Measurements from ENCODE around the gene CHMP1A. TPM values are rescaled to one million over a fixed set of nuclear protein-coding genes. Genes with fewer than 3 reads are reported as not detected.
A peak's percentile ranks its signal among the peaks of the same experiment; 100 is the strongest.
"Not testable (repeated sequence)": the region's sequence is repeated elsewhere in the genome, so short reads cannot be mapped to it uniquely, and the experiment has no call there.

The CHMP1A gene
- total RNA-seq, 1 experiment from 2014 or later = 132 TPM

DNA sequence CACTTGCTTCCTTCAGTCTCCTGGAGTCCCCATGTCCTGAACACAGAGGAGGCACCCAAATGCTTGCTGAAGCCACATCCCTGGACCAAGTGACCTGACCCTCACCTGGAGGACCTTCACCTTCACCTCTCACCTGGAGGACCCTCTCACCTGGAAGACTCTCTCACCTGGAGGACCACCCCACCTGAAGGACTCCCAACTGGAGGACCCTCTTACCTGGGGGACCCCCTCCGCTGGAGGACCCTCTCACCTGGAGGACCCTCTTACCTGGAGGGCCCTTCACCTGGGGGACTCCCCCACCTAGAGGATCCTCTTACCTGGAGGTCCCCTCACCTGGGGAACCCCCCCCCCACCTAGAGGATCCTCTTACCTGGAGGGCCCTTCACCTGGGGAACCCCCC, 28.4 kb upstream of the CHMP1A start:
- no TSS peak for BruUV-seq (replicated peaks)
- peaks cover 10% of the 10 kb centered on the region for H3K4me1 Mint-ChIP-seq (ENCODE audit: low read depth, unreplicated experiment)

DNA sequence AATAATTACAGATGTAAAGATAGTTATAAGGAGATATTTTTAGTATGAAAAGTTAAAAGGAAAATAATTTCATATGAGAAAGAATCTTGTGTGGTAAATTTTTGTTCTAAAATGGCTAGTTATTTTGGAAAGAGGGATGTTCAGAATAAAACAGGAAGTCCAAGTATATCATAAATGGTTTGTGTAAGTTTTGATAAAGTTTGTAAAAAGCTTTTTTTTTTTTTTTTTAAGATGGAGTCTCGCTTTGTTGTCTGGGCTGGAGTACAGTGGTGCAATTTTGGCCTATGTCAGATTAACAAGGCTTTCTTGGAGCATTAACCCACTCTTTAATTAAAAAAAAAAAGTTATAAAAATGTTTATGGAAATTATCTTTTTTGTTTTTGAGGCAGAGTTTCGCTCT, 20.8 kb upstream of the CHMP1A start:
- CTCF ChIA-PET = interaction anchor here (0.7 kb wide), 1 partner anchor 22 kb away, joined by 5 read pairs; no protein-coding TSS in a partner anchor
- H3K27me3 Mint-ChIP-seq (ENCODE audit: unreplicated experiment) = no peaks in the 10 kb centered on the region
- no peaks in the 10 kb centered on the region for H3K4me1 Mint-ChIP-seq (ENCODE audit: low read depth, unreplicated experiment)

More for the DNA sequence above, 28.4 kb upstream of the CHMP1A start:
- CTCF ChIA-PET = interaction anchor here (0.5 to 1.5 kb wide), 4 partner anchors 15 to 118 kb away, joined by 3 to 17 read pairs (median 6); partner anchors contain the start of genes CHMP1A, SPATA2L and SPATA33
- no peak overlapping the region for H3K27ac Mint-ChIP-seq (ENCODE audit: unreplicated experiment)
- intact Hi-C loops (cut with micrococcal nuclease; ENCODE audit: unreplicated experiment) = no loop called here
- H3K36me3 Mint-ChIP-seq (ENCODE audit: insufficient read depth, unreplicated experiment) = peaks cover 61% of the 10 kb centered on the region
- H3K27me3 Mint-ChIP-seq (ENCODE audit: unreplicated experiment) = no peaks in the 10 kb centered on the region
- TF ChIP-seq, protein P1, sequence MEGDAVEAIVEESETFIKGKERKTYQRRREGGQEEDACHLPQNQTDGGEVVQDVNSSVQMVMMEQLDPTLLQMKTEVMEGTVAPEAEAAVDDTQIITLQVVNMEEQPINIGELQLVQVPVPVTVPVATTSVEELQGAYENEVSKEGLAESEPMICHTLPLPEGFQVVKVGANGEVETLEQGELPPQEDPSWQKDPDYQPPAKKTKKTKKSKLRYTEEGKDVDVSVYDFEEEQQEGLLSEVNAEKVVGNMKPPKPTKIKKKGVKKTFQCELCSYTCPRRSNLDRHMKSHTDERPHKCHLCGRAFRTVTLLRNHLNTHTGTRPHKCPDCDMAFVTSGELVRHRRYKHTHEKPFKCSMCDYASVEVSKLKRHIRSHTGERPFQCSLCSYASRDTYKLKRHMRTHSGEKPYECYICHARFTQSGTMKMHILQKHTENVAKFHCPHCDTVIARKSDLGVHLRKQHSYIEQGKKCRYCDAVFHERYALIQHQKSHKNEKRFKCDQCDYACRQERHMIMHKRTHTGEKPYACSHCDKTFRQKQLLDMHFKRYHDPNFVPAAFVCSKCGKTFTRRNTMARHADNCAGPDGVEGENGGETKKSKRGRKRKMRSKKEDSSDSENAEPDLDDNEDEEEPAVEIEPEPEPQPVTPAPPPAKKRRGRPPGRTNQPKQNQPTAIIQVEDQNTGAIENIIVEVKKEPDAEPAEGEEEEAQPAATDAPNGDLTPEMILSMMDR (IDR thresholded peaks at IDR 0.05; ENCODE audit: unreplicated experiment) = no peak
- peak overlapping the region; percentile 82 for H3K4me3 Mint-ChIP-seq (ENCODE audit: low read depth, unreplicated experiment)
- H3K9me3 Mint-ChIP-seq (ENCODE audit: low read depth, unreplicated experiment) = no peaks in the 10 kb centered on the region
- DNase-seq = no peak

DNA sequence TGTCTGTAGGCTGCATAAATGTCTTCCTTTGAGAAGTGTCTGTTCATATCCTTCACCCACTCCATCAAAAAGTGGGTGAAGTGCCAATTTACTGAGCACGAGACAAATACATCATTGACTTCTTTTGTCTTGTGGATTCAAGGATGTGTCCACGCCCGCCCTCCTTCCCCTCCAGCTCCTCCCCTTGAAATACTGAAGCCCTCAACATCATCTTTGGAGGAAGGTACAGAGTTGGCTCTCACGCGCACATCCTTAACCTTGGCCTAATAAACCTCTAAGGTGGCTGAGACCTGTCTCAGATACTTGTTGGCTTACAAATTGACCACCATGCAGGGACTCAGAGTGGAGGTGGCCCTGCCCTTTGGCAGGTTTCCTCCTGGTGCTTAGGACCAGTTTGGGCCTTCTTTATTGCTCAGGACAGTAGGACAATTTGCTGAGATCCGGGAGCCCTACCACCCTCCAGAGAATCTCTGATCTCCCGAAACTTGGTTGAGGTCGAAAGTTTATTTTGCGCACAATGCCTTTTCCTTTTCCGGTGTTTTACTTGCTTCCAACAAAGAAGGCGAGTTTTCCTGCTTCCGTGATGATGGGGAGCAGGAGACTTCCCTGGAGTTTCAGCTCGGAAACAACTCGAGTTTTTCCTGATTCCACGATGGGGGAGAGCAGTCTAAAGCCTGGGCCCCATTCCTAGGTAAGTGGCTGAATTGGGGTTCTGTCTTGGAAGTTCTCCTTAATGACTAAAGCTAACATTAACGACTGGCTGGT, 14.9 kb upstream of the CHMP1A start:
- H3K36me3 Mint-ChIP-seq (ENCODE audit: insufficient read depth, unreplicated experiment) = peaks cover 18% of the 10 kb centered on the region
- H3K27ac Mint-ChIP-seq (ENCODE audit: unreplicated experiment) = no peak overlapping the region
- BruUV-seq (replicated peaks) = no TSS peak
- CTCF ChIA-PET = no interaction called here
- H3K27me3 Mint-ChIP-seq (ENCODE audit: unreplicated experiment) = no peaks in the 10 kb centered on the region
- intact Hi-C loops (cut with micrococcal nuclease; ENCODE audit: unreplicated experiment) = no loop called here
- no peak overlapping the region for H3K4me3 Mint-ChIP-seq (ENCODE audit: low read depth, unreplicated experiment)
- no peaks in the 10 kb centered on the region for H3K4me1 Mint-ChIP-seq (ENCODE audit: low read depth, unreplicated experiment)
- H3K9me3 Mint-ChIP-seq (ENCODE audit: low read depth, unreplicated experiment) = no peaks in the 10 kb centered on the region
- DNase-seq = no peak
- TF ChIP-seq, protein P1 (IDR thresholded peaks at IDR 0.05; ENCODE audit: unreplicated experiment) = no peak

More for the DNA sequence above, 20.8 kb upstream of the CHMP1A start:
- BruUV-seq (replicated peaks) = no TSS peak
- Mint-ChIP-seq H3K9me3 (ENCODE audit: low read depth, unreplicated experiment) (no peaks in the 10 kb centered on the region), H3K27ac (ENCODE audit: unreplicated experiment) (no peak overlapping the region), H3K4me3 (ENCODE audit: low read depth, unreplicated experiment) (no peak overlapping the region), H3K36me3 (ENCODE audit: insufficient read depth, unreplicated experiment) (peaks cover 7% of the 10 kb centered on the region)
- no peak for DNase-seq
- intact Hi-C loops (cut with micrococcal nuclease; ENCODE audit: unreplicated experiment) = no loop called here
- TF ChIP-seq, protein P1 (IDR thresholded peaks at IDR 0.05; ENCODE audit: unreplicated experiment) = no peak

DNA sequence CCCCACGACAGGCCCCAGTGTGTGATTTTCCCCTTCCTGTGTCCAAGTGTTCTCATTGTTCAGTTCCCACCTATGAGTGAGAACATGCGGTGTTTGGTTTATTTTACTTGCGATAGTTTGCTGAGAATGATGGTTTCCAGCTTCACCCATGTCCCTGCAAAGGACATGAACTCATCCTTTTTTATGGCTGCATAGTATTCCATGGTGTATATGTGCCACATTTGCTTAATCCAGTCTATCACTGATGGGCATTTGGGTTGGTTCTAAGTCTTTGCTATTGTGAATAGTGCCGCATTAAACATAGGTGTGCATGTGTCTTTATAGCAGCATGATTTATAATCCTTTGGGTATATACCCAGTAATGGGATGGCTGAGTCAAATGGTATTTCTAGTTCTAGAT, 14.1 kb upstream of the CHMP1A start:
- DNase-seq; H3K4me1 Mint-ChIP-seq (ENCODE audit: low read depth, unreplicated experiment); H3K9me3 Mint-ChIP-seq (ENCODE audit: low read depth, unreplicated experiment); H3K27me3 Mint-ChIP-seq (ENCODE audit: unreplicated experiment); H3K4me3 Mint-ChIP-seq (ENCODE audit: low read depth, unreplicated experiment); intact Hi-C loops (cut with micrococcal nuclease; ENCODE audit: unreplicated experiment); H3K27ac Mint-ChIP-seq (ENCODE audit: unreplicated experiment); BruUV-seq (replicated peaks): not testable (repeated sequence)
- CTCF ChIA-PET = interaction anchor here (0.6 to 0.8 kb wide), 2 partner anchors 8 to 86 kb away, joined by 3 read pairs; no protein-coding TSS in a partner anchor
- H3K36me3 Mint-ChIP-seq (ENCODE audit: insufficient read depth, unreplicated experiment) = peaks cover 18% of the 10 kb centered on the region
